ENCODE measurements around the gene AHDC1.
"Not testable (repeated sequence)": the region's sequence is repeated elsewhere in the genome, so short reads cannot be mapped to it uniquely, and the experiment has no call there.

Gene AHDC1

GRCh38 chr1:27506703-27507102 lies 97.2 kb downstream of the AHDC1 start:
- no peak for DNase-seq

DNA sequence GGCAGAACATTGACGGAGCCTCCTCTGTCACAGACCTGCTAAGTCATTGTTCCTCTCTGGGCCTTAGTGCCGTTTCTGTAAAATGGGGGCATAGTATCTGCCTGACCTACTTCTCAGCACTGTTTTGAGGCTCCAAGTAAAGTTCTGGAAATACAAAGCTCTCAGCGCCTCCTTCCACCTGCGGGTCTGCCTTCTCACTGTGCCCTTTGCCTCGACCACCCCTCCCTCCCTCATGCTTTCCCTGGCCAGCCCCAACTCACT lies 98.6 kb downstream of the AHDC1 start:
- no peak for DNase-seq

- DNase-seq = no peak
These were observed 99.1 kb downstream of the AHDC1 start for GRCh38 chr1:27504588-27505419.

GRCh38 chr1:27503844-27504587 lies 99.9 kb downstream of the AHDC1 start:
- DNase-seq = no peak

DNA sequence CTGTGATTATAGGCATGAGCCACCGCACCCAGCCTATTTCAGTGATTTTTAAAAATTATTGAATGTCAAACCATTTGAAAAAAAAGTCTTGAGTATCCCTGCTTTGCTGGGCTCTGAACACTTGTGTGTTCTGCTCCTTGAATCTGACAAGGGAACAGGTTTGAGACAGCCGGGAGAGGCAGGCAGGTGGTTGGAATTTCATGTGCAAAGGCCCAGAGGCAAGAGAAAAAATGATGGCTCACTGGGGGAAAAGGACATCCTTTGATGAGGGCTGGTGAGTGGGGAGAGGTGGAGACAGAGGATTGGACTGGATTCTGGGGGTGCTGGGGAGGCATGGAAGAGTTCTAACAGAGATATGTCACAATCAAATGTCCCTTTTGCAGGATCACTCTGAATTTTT lies 100.9 kb downstream of the AHDC1 start:
- DNase-seq = no peak

DNA sequence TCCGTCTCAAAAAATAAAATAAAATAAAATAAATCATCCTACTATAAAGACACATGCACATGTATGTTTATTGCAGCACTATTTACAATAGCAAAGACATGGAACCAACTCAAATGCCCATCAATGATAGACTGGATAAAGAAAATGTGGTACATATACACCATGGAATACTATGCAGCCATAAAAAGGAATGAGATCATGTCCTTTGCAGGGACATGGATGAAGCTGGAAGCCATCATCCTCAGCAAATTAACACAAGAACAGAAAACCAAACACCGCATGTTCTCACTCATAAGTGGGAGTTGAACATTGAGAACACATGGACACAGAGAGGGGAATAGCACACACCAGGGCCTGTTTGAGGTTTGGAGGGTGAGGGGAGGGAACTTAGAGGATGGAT lies 102.8 kb downstream of the AHDC1 start:
- DNase-seq = not testable (repeated sequence)

DNA sequence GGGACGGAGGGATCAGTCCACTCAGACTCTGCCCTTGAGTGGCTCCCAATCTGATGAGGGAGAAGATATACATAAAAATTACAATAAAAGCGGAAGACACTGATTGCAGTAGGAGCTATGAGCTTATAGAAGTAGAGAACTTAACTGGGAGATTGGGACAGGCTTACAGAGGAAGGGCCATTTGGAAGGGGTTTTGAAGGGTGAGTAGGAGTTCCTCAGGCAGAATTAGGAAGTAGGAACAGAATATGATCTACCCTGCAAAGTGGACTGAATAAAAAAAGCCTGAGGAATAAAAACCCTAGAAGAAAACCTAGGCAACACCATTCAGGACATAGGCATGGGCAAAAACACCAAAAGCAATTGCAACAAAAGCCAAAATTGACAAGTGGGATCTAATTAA lies 104.8 kb downstream of the AHDC1 start:
- no peak for DNase-seq

- DNase-seq = no peak
These were observed 107.3 kb downstream of the AHDC1 start for GRCh38 chr1:27496604-27497155.

GRCh38 chr1:27492796-27493195 lies 111.1 kb downstream of the AHDC1 start:
- DNase-seq = no peak

DNA sequence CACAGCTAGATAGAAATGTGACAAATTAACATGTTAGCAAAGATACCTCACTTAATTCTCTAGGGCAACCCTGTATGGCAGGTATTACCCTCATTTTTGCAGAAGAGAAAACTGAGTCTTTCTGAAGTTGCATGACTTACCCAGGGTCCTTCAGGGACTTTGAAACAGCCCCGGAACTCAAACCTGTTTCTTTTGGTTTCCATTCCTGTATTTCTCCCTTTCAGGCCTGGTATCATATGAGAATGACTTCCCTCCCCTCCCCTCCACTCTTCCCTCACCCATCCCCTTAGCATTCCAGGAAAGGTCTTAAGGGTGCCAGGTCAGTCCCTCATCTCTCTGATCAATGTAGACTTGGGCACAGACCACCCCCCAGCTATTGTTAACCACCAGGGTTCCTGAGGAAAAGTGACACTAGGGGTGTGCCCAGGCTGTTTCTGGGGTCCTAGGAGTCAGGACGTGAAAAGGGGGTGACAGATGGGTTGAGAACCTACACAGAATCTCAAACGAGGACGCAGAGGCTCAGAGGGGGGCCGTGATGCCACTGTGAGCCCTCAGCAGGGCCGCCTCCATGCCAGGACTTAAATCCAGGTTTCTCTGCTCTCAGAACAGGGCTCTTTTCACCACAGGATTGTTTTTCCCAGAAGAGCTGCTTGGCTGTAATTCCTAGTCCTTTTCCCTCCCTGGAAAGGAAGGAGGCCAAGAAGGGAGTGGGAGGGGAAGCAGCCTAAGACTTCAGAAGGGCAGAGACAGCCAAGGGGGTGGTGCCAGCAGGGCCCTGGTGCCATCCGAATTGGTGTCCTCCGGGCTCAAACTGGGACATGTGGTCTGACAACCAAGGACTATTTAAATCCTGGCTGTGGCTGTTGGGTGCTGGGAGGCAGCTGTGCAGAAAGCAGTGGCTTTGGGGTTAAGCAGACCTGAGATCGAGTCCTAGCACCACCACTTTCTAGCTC lies 111.9 kb downstream of the AHDC1 start:
- no peak for DNase-seq

- DNase-seq = peak; percentile 92 to 98 (median 96)
These were observed 113.8 kb downstream of the AHDC1 start, which contains the start of gene WASF2 for GRCh38 chr1:27489973-27490741. Gene WASF2 (minus strand): TSS chr1:27490167. CDS start chr1:27428890, 61,277 bp downstream.

- DNase-seq = peak in 3 of 6 experiments; percentile 35 to 62 (median 58)
These were observed 114.4 kb downstream of the AHDC1 start for GRCh38 chr1:27489501-27489972.

DNA sequence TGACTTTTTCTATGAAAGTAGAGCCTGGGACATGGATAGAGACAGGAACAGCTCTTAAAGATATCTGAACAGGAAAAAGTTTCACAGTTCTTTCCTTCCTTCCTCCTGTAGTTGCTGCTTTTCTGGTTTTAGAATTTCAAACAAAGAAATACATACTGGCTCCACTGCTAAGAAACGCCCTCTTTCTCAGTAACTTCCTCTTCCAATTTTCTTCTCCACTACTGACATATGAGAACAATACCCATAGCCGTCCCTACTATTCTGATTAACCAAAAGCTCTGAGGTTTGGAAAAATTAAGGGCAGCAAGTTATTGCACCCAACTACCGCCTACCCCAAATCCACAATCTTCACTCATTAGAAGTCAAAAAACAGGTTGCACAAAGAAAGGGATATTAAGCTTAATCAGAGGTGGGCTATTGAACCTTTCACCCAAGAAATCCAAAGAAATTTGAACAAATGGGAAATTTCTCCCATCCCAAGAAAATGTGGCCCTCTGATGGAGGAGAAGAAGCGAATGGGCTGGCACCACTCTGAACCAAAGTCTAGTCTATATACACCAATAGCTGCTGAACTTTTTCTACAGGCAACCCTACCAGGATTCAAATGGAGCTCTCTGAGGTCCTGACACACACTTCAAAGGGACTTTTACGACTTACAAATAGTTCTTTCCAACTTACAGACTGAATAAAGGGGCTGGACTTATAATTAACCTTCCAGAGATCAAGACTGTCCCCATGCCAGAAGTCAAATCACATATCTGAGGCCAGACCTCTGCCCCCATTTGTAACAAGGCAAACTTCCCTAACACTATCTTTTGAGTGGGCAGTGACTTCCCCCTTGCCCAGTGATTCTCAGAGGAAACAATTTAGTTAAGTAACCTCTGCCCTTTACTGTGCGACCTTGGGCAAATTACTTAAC lies 115.7 kb downstream of the AHDC1 start:
- peak in 2 of 6 experiments; percentile 25 to 38 for DNase-seq

DNA sequence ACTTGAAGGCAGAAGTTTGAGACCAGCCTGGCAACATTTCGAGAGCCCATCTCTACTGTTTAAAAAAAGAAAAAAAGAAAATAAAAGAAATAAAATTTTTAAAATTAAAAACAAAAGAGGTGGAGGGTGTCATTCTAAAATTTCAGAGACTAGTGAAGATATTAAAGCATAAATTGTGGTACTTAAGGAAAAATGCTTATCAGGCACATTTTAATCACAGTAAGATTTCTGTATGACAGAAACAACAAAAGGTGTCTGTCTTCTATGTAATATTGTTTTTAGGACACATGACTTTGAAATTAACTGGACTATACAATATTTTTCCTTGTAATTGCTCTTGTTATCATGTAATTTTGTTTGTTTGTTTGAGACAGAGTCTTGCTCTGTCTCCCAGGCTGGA lies 118.6 kb downstream of the AHDC1 start:
- DNase-seq = no peak
